ENCODE results near the gene CNP. TPM values are rescaled to one million over a fixed set of nuclear protein-coding genes. Genes with fewer than 3 reads are reported as not detected.

CNP gene
- total RNA-seq, 4 donors from 2014 or later, result 25.4 to 96.1 (median 55.2) TPM

DNA sequence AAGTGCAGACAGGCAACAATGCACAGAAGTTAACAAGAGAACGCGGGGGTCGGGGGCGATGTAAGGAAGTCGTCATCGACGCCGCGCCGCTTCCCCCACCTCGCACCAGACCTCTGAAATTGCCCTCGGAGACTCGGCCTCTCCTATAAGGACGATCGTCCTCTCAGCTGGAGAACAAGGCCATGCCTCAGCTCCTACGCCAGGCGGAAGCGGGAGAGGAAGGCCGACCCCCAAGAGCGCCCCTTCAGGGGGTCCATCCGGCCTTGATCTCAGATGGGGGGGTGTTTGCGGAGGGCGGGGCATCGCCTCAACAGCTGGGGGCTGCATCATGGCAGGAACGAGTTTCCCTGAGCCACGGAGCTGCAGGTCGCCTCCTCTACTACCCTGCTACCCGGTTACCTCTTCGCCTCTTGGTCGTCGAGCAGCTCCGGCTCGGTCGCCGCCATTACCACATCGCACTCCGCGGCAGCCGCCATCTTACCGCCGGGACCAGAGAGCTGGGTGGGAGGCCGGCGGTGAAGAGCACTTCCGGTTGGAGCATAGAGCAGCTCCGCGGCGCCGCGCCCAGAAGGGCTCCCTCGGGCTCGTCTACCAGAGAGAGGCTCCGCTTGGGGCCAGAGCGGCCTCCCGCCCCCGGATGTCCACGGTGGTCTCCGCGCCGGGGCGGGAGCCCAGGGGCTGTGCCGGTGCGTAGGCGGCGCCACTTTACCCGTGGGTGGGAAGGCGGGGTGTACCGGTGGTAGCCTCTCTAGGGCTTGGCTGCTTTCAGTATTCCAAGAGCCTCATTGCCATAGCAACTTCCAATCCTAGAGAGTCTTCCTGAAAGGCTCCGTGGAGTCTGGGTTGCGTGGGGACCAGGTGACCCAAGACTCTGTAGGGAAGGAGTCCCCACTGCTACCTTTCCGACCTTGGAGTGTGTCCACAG, 50.6 kb downstream of the CNP start, which contains the start of gene DNAJC7:
DNAJC7 (minus strand) TSS at position 499 of the 925 bp plus-strand sequence; CDS start at position 476, 23 bp downstream.
- TF ChIP-seq, protein P1, sequence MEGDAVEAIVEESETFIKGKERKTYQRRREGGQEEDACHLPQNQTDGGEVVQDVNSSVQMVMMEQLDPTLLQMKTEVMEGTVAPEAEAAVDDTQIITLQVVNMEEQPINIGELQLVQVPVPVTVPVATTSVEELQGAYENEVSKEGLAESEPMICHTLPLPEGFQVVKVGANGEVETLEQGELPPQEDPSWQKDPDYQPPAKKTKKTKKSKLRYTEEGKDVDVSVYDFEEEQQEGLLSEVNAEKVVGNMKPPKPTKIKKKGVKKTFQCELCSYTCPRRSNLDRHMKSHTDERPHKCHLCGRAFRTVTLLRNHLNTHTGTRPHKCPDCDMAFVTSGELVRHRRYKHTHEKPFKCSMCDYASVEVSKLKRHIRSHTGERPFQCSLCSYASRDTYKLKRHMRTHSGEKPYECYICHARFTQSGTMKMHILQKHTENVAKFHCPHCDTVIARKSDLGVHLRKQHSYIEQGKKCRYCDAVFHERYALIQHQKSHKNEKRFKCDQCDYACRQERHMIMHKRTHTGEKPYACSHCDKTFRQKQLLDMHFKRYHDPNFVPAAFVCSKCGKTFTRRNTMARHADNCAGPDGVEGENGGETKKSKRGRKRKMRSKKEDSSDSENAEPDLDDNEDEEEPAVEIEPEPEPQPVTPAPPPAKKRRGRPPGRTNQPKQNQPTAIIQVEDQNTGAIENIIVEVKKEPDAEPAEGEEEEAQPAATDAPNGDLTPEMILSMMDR (IDR thresholded peaks at IDR 0.05; ENCODE audit: low read depth), result no peak

DNA sequence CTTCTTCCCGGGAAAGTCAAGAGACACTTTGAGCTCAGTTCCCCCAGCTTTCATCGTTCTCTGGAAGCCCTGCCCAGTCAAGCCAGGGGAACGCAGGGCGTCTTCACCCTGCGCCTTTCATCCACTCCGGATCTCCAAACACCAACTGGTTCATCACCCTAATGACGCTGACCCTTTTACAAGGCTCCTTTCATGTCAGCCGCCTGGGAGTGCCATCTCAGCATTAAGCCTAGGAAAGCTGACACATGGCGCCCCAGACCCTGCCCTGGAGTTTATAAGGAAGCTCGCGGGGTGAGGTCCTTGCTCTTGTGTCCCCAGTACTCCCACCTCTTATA, 51.2 kb downstream of the CNP start:
- TF ChIP-seq, protein P1 (IDR thresholded peaks at IDR 0.05; ENCODE audit: low read depth), result no peak

DNA sequence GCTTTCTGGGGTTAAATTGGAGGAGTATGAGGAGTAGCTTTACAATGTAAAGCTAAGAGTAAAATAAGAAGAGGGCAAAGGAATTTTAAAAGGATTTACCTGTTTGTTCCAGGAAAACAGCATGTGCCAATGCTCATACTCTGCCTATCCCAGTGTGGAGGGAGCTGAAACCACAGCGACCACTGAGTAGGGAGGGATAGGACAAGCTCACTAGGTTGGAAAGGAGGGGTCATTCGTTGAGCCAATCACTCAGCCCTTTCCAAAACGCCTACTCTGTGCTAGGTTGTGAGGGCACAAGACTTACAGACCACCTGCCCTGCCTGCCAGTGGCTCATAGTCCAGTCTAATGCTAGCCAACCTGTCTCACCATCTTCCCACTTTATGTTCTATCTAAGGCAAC, 51.7 kb downstream of the CNP start:
- TF ChIP-seq, protein P1 (IDR thresholded peaks at IDR 0.05; ENCODE audit: low read depth), result no peak

DNA sequence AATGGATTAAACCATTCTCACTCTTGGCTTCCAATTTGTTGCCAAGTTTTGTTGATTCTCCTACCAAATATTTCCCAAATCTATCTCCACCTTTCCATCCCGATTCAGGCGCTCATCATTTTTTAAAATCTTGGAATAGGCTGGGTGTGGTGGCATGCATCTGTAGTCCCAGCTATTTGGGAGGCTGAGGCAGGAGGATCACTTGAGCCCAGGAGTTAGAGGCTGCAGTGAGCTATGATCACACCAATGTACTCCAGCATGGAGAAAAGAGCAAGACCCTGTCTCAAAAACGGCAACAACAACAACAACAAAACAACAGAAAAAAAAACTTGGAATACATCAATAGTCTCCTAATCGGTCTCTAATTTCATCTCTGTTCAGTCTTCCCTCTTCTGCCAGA, 52.4 kb downstream of the CNP start:
- TF ChIP-seq, protein P1 (IDR thresholded peaks at IDR 0.05; ENCODE audit: low read depth), result no peak

DNA sequence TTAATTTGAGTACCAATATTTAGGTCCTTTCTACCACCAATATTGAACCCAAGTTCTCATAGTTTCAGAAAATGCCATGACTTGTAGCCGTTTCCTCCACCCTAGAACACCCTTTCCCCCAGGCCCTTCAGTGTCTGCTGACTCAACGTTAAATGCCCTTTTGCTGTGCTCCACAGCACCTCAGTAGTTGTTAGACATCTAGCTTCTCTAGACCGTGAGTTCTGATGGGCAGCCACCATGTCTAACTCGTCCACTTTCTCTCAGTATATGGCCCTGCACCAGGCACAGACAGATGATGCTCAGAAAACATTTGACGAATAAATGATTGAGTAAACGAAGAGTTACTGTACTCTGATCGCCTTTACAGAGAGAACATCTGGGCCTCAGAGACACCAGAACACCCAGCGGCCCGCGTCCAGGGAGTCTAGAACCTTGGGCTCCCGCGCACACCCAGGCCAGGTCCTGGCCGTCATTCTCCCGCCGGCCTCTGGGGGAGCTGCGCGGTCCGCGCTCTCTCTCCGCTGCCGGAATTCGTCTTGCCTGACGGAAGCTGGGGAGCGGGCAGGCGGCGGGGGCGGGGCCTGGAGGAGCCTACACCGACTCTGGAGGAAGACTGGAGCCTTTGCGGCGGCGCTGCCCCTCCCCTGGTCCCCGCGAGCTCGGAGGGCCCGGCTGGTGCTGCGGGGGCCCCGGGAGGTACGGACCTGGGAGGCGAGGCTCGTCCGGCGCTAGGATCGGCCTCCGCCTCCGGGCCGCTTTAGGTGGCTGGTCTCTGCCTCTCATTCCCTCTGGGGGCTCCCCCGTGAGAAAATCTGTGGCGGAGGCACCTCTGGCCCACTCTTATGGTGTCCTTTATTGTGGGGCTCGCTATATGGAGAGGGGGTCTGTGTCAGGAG, 53.2 kb downstream of the CNP start, which contains the start of gene NKIRAS2:
NKIRAS2 (plus strand) TSS at position 582 of the 896 bp plus-strand sequence. CDS start 1,488 bp downstream, outside the sequence.
- TF ChIP-seq, protein P1 (IDR thresholded peaks at IDR 0.05; ENCODE audit: low read depth), result no peak

DNA sequence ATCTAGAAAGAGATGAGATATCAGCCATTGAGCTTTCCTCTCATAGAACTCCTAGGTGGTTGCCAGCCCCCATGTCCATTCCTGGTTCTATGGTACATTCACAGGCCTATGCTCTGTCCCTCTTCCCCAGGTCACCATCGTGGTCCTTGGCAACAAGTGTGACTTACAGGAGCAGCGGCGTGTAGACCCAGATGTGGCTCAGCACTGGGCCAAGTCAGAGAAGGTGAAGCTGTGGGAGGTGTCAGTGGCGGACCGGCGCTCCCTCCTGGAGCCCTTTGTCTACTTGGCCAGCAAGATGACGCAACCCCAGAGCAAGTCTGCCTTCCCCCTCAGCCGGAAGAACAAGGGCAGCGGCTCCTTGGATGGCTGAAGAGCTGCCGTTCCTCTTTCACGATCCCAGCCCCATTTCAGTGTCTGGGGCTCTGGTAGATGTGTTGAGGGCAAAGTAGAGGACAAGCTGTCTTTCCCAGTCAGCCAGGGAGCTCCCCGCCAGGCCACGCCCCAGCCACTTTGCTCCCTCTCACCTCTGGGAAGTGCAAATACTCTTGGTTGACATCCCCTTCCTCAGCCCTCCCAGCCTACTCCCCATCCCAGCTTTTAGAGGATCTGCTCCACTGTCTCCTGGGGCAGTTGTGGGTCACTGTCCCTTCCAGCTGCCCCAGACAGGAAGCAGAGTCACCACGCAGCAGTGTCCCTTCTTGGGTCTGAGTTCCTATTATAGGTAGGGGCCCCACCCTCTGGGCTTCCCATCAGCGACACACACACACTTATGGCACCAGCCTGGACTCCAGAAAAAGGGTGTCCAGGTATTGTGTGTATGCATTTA, 57.1 kb downstream of the CNP start:
- TF ChIP-seq, protein P1 (IDR thresholded peaks at IDR 0.05; ENCODE audit: low read depth), result no peak

All from subcutaneous adipose tissue (tissue), 4 donors.